NCI-H2196 (cell line): ENCODE data around the gene IBTK.
"Not testable (repeated sequence)": the region's sequence is repeated elsewhere in the genome, so short reads cannot be mapped to it uniquely, and the experiment has no call there.

ENCODE experiments used
- DNase-seq: peaks from one replicate; lab custom pipeline; 2025; ENCODE audit not compliant: unreplicated experiment; lab: John Stamatoyannopoulos, UW

Gene IBTK

GRCh38 chr6:82248273-82248735, 760 bp upstream of the IBTK start:
- DNase-seq: peak; percentile 46

- peak; percentile 47 for DNase-seq
These were observed 591 bp downstream of the IBTK start for GRCh38 chr6:82246802-82247504.

GRCh38 chr6:82246370-82246769, 1.2 kb downstream of the IBTK start:
- no peak for DNase-seq

GRCh38 chr6:82245376-82245775, 2.2 kb downstream of the IBTK start:
- DNase-seq: no peak

- no peak for DNase-seq
These were observed 3.7 kb downstream of the IBTK start for GRCh38 chr6:82243884-82244283.

GRCh38 chr6:82240186-82240585, 7.4 kb downstream of the IBTK start:
- no peak for DNase-seq

- no peak for DNase-seq
These were observed 7.9 kb downstream of the IBTK start for GRCh38 chr6:82239597-82239996.

- DNase-seq: peak; percentile 18
These were observed 10.5 kb downstream of the IBTK start for GRCh38 chr6:82237013-82237412.

- DNase-seq: no peak
These were observed 19.8 kb downstream of the IBTK start for GRCh38 chr6:82227770-82228169.

GRCh38 chr6:82220167-82220566, 27.4 kb downstream of the IBTK start:
- no peak for DNase-seq

GRCh38 chr6:82217018-82217586, 30.4 kb downstream of the IBTK start:
- DNase-seq: no peak

- DNase-seq: no peak
These were observed 31.0 kb downstream of the IBTK start for GRCh38 chr6:82216549-82216948.

GRCh38 chr6:82211326-82211725, 36.2 kb downstream of the IBTK start:
- no peak for DNase-seq

- DNase-seq: no peak
These were observed 38.6 kb downstream of the IBTK start for GRCh38 chr6:82208913-82209312.

- no peak for DNase-seq
These were observed 41.6 kb downstream of the IBTK start for GRCh38 chr6:82205930-82206392.

GRCh38 chr6:82204020-82204419, 43.5 kb downstream of the IBTK start:
- DNase-seq: no peak

GRCh38 chr6:82197784-82198183, 49.8 kb downstream of the IBTK start:
- no peak for DNase-seq

GRCh38 chr6:82197245-82197644, 50.3 kb downstream of the IBTK start:
- not testable (repeated sequence) for DNase-seq

- DNase-seq: no peak
These were observed 51.4 kb downstream of the IBTK start for GRCh38 chr6:82196161-82196560.

- DNase-seq: no peak
These were observed 51.9 kb downstream of the IBTK start for GRCh38 chr6:82195619-82196018.

GRCh38 chr6:82185948-82186535, 61.5 kb downstream of the IBTK start:
- no peak for DNase-seq

- DNase-seq: no peak
These were observed 63.8 kb downstream of the IBTK start for GRCh38 chr6:82183642-82184282.
